ENCODE results near the gene TMEM214. TPM values are rescaled to one million over a fixed set of nuclear protein-coding genes. Genes with fewer than 3 reads are reported as not detected.

The TMEM214 gene
- total RNA-seq, 1 donor from 2014 or later: 62.9 TPM

- Histone ChIP-seq H3K36me3 (peaks cover 44% of the 10 kb centered on the region), H3K4me3 (no peak overlapping the region), H3K27me3 (ENCODE audit: low read depth) (no peaks in the 10 kb centered on the region), H3K4me1 (no peaks in the 10 kb centered on the region), H3K27ac (no peak overlapping the region), H3K9me3 (no peaks in the 10 kb centered on the region)
- ATAC-seq (no peak), DNase-seq (no peak)
- intact Hi-C loops (cut with DNase I): no loop called here
- TF ChIP-seq CTCF (IDR thresholded peaks at IDR 0.05): no peak
Measured at GRCh38 chr2:27024188-27024587, 8.6 kb upstream of the TMEM214 start.

- ATAC-seq (no peak), DNase-seq (no peak)
- H3K9me3 ChIP-seq: no peaks in the 10 kb centered on the region
- intact Hi-C loops (cut with DNase I): no loop called here
- no peak overlapping the region for H3K4me3 ChIP-seq
- H3K27me3 ChIP-seq (ENCODE audit: low read depth): no peaks in the 10 kb centered on the region
- no peak for TF ChIP-seq CTCF (IDR thresholded peaks at IDR 0.05)
- H3K36me3 ChIP-seq: peaks cover 48% of the 10 kb centered on the region
- no peaks in the 10 kb centered on the region for H3K4me1 ChIP-seq
- no peak overlapping the region for H3K27ac ChIP-seq
Measured at GRCh38 chr2:27024812-27025211, 8.0 kb upstream of the TMEM214 start.

GRCh38 chr2:27025281-27025800 is 7.4 kb upstream of the TMEM214 start:
- H3K36me3 ChIP-seq: peaks cover 48% of the 10 kb centered on the region
- H3K27me3 ChIP-seq (ENCODE audit: low read depth): no peaks in the 10 kb centered on the region
- intact Hi-C loops (cut with DNase I): no loop called here

GRCh38 chr2:27025861-27026851 is 6.6 kb upstream of the TMEM214 start:
- no peaks in the 10 kb centered on the region for H3K4me1 ChIP-seq
- intact Hi-C loops (cut with DNase I): no loop called here
- TF ChIP-seq CTCF (IDR thresholded peaks at IDR 0.05): no peak
- DNase-seq: no peak
- peaks cover 48% of the 10 kb centered on the region for H3K36me3 ChIP-seq
- H3K27me3 ChIP-seq (ENCODE audit: low read depth): no peaks in the 10 kb centered on the region
- no peak for ATAC-seq
- no peak overlapping the region for H3K4me3 ChIP-seq
- H3K9me3 ChIP-seq: no peaks in the 10 kb centered on the region
- H3K27ac ChIP-seq: no peak overlapping the region

More at GRCh38 chr2:27025281-27025800, 7.4 kb upstream of the TMEM214 start:
- TF ChIP-seq CTCF (IDR thresholded peaks at IDR 0.05): no peak
- Histone ChIP-seq H3K27ac (no peak overlapping the region), H3K4me3 (no peak overlapping the region), H3K9me3 (no peaks in the 10 kb centered on the region), H3K4me1 (no peaks in the 10 kb centered on the region)
- ATAC-seq (no peak), DNase-seq (no peak)

- Histone ChIP-seq H3K36me3 (peaks cover 47% of the 10 kb centered on the region), H3K4me1 (peaks cover 4% of the 10 kb centered on the region), H3K27ac (no peak overlapping the region), H3K27me3 (ENCODE audit: low read depth) (no peaks in the 10 kb centered on the region), H3K4me3 (no peak overlapping the region), H3K9me3 (no peaks in the 10 kb centered on the region)
- DNase-seq (no peak), ATAC-seq (no peak)
- intact Hi-C loops (cut with DNase I): no loop called here
- no peak for TF ChIP-seq CTCF (IDR thresholded peaks at IDR 0.05)
Measured at GRCh38 chr2:27027211-27027651, 5.5 kb upstream of the TMEM214 start.
